ENCODE measurements around the gene PPP1CC.
"Not testable (repeated sequence)": the region's sequence is repeated elsewhere in the genome, so short reads cannot be mapped to it uniquely, and the experiment has no call there.

Gene PPP1CC

DNA sequence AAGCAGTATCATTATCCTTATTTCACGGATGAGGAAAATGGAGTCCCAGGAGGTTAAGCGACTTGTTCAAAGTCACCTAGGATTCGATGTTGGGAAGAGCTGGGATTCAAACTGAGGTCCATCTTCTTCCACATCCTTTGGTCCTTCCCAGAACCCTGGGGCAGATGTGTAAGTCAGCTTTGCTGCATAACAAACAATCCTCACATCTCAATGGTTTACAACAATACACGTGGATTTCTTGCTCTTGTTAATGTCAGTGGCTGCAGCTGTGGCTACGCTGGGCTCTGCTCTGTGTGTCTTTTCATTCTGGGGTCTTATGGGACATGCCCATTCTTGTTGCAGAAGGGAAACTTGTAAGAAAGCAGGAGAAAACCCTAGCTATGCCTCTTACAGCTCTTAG lies 26.3 kb upstream of the PPP1CC start:
- Histone ChIP-seq H3K9me3 (replicated peaks in 1 of 2; ENCODE audit: control insufficient read depth in 2 of 2, insufficient read depth in 1 of 2, low read depth in 1 of 2, low read length in 2 of 2) (peaks cover 0 to 2% of the 10 kb centered on the region in 2 donors), H3K14ac (ENCODE audit: low read length) (no peak overlapping the region), H2AK5ac (ENCODE audit: low read depth, low read length) (no peak overlapping the region), H3K27me3 (ENCODE audit: control insufficient read depth in 3 of 3, insufficient read depth in 3 of 3, low read depth in 1 of 3, low read length in 3 of 3) (no peaks in the 10 kb centered on the region), H3K4me2 (ENCODE audit: insufficient read depth, low read length, poor library complexity, severe bottlenecking) (no peak overlapping the region), H3K4ac (ENCODE audit: low read length) (no peak overlapping the region), H2BK15ac (ENCODE audit: low read length) (no peak overlapping the region), H4K8ac (ENCODE audit: low read depth, low read length) (no peak overlapping the region), H3K23ac (ENCODE audit: low read depth, low read length, poor library complexity) (no peak overlapping the region), H2BK5ac (ENCODE audit: low read length) (no peak overlapping the region), H2BK120ac (ENCODE audit: low read depth, low read length) (no peak overlapping the region), H4K91ac (ENCODE audit: low read depth, low read length, poor library complexity) (no peak overlapping the region), H2AFZ (ENCODE audit: low read length) (no peak overlapping the region), H3K27ac (replicated peaks; ENCODE audit: low read length) (no peak overlapping the region), H3K4me1 (ENCODE audit: control insufficient read depth in 2 of 2, insufficient read depth in 1 of 2, low read depth in 1 of 2, low read length in 2 of 2) (no peaks in the 10 kb centered on the region), H3K79me1 (ENCODE audit: low read depth, low read length) (no peaks in the 10 kb centered on the region), H3K4me3 (ENCODE audit: low read length in 2 of 2) (no peak overlapping the region), H3K36me3 (replicated peaks in 1 of 2; ENCODE audit: control insufficient read depth in 2 of 2, insufficient read depth in 2 of 2, low read length in 2 of 2) (no peaks in the 10 kb centered on the region), H3K18ac (ENCODE audit: low read length) (no peak overlapping the region), H3K9ac (ENCODE audit: low read depth, low read length, poor library complexity) (no peak overlapping the region), H2BK12ac (ENCODE audit: low read length) (no peak overlapping the region)
- WGBS, 2 donors (ENCODE audit: extremely low coverage in 2 of 2, insufficient read length in 2 of 2, insufficient replicate concordance in 1 of 2): no CpG with 5 or more reads among the region's 5 CpGs
- DNase-seq (ENCODE audit: low spot score): no peak

DNA sequence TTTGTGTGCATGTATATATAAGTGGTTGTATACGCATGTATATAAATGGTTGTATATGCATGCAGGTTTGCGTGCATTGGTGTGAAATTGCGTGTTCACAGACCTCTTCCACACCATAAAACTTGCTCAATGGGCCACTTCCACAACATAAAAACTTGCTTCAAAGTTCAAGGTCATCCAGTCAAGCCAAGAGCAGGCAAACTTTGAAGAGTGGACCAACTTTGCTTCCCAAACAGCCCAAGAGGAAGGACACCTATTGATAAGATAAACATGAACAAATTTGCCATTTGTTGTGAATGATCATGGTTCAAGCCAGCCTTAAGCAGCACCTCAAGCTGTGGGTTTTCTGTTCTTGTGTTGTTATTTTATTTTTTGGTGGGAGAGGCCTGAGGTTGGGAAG lies 25.2 kb upstream of the PPP1CC start:
- H3K4me1 ChIP-seq (ENCODE audit: control insufficient read depth in 2 of 2, insufficient read depth in 1 of 2, low read depth in 1 of 2, low read length in 2 of 2): no peaks in the 10 kb centered on the region
- H3K4ac ChIP-seq (ENCODE audit: low read length): no peak overlapping the region
- no peaks in the 10 kb centered on the region for H3K27me3 ChIP-seq (ENCODE audit: control insufficient read depth in 3 of 3, insufficient read depth in 3 of 3, low read depth in 1 of 3, low read length in 3 of 3)
- H3K79me1 ChIP-seq (ENCODE audit: low read depth, low read length): no peaks in the 10 kb centered on the region
- no peak overlapping the region for H2BK15ac ChIP-seq (ENCODE audit: low read length)
- no peak overlapping the region for H2BK12ac ChIP-seq (ENCODE audit: low read length)
- DNase-seq (ENCODE audit: low spot score): no peak
- no peak overlapping the region for H2AK5ac ChIP-seq (ENCODE audit: low read depth, low read length)
- no peak overlapping the region for H3K14ac ChIP-seq (ENCODE audit: low read length)
- no peak overlapping the region for H4K8ac ChIP-seq (ENCODE audit: low read depth, low read length)
- no peak overlapping the region for H3K18ac ChIP-seq (ENCODE audit: low read length)
- no peak overlapping the region for H3K9ac ChIP-seq (ENCODE audit: low read depth, low read length, poor library complexity)
- H2BK5ac ChIP-seq (ENCODE audit: low read length): no peak overlapping the region
- H3K4me2 ChIP-seq (ENCODE audit: insufficient read depth, low read length, poor library complexity, severe bottlenecking): no peak overlapping the region
- H3K36me3 ChIP-seq (replicated peaks in 1 of 2; ENCODE audit: control insufficient read depth in 2 of 2, insufficient read depth in 2 of 2, low read length in 2 of 2): no peaks in the 10 kb centered on the region
- no peak overlapping the region for H3K27ac ChIP-seq (replicated peaks; ENCODE audit: low read length)
- peaks cover 0 to 2% of the 10 kb centered on the region in 2 donors for H3K9me3 ChIP-seq (replicated peaks in 1 of 2; ENCODE audit: control insufficient read depth in 2 of 2, insufficient read depth in 1 of 2, low read depth in 1 of 2, low read length in 2 of 2)
- H2AFZ ChIP-seq (ENCODE audit: low read length): no peak overlapping the region
- no peak overlapping the region for H2BK120ac ChIP-seq (ENCODE audit: low read depth, low read length)
- H3K23ac ChIP-seq (ENCODE audit: low read depth, low read length, poor library complexity): no peak overlapping the region
- no peak overlapping the region for H4K91ac ChIP-seq (ENCODE audit: low read depth, low read length, poor library complexity)
- no peak overlapping the region for H3K4me3 ChIP-seq (ENCODE audit: low read length in 2 of 2)
- no CpG with 5 or more reads among the region's 3 CpGs for WGBS, 2 donors (ENCODE audit: extremely low coverage in 2 of 2, insufficient read length in 2 of 2, insufficient replicate concordance in 1 of 2)

DNA sequence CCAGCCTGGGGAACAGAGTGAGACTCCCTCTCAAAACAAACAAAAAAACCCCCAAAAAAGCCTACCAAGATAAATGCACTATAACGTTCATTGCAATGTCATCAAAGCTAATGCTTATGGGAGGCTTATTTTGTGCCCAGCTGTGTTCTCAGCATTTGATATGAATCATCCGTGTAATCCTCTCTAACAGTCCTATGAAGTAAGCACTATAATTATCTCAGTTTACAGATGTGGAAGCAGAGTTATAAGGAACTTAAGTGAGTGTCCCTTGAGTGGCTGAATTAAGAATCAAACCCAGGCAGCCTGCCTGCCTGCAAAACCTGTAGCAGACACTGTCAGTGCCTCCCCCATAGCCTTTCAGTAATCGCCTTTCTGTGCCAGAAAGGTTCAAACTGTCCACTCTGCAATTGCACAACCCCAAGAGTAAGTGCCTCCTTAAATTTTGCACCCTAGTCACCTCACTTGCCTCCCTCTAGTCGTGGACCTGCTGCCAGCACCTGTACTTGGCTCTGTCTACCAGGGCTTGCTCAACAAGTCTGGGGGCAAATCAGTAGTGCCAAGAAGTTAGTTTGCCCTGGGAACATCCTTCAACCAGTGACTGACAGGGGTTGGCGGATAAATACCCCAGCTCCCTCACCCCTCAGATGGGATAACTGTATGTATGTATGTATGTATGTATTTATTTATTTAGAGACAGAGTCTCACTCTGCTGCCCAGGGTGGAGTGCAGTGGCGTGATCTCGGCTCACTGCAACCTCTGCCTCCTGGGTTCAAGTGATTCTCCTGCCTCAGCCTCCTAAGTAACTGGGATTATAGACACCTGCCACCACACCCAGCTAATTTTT lies 23.8 kb upstream of the PPP1CC start:
- H2BK15ac ChIP-seq (ENCODE audit: low read length): no peak overlapping the region
- no peaks in the 10 kb centered on the region for H3K36me3 ChIP-seq (replicated peaks in 1 of 2; ENCODE audit: control insufficient read depth in 2 of 2, insufficient read depth in 2 of 2, low read length in 2 of 2)
- H3K27me3 ChIP-seq (ENCODE audit: control insufficient read depth in 3 of 3, insufficient read depth in 3 of 3, low read depth in 1 of 3, low read length in 3 of 3): no peaks in the 10 kb centered on the region
- no peaks in the 10 kb centered on the region for H3K79me1 ChIP-seq (ENCODE audit: low read depth, low read length)
- no peak overlapping the region for H4K91ac ChIP-seq (ENCODE audit: low read depth, low read length, poor library complexity)
- H3K4me3 ChIP-seq (ENCODE audit: low read length in 2 of 2): no peak overlapping the region
- H2AK5ac ChIP-seq (ENCODE audit: low read depth, low read length): no peak overlapping the region
- H2BK120ac ChIP-seq (ENCODE audit: low read depth, low read length): no peak overlapping the region
- WGBS, 2 donors (ENCODE audit: extremely low coverage in 2 of 2, insufficient read length in 2 of 2, insufficient replicate concordance in 1 of 2): no CpG with 5 or more reads among the region's 7 CpGs
- H3K23ac ChIP-seq (ENCODE audit: low read depth, low read length, poor library complexity): no peak overlapping the region
- H3K4me2 ChIP-seq (ENCODE audit: insufficient read depth, low read length, poor library complexity, severe bottlenecking): no peak overlapping the region
- no peak overlapping the region for H3K14ac ChIP-seq (ENCODE audit: low read length)
- no peak overlapping the region for H3K18ac ChIP-seq (ENCODE audit: low read length)
- no peak overlapping the region for H2BK5ac ChIP-seq (ENCODE audit: low read length)
- H3K27ac ChIP-seq (replicated peaks; ENCODE audit: low read length): no peak overlapping the region
- H3K4ac ChIP-seq (ENCODE audit: low read length): no peak overlapping the region
- DNase-seq (ENCODE audit: low spot score): no peak
- H4K8ac ChIP-seq (ENCODE audit: low read depth, low read length): no peak overlapping the region
- no peak overlapping the region for H2BK12ac ChIP-seq (ENCODE audit: low read length)
- no peak overlapping the region for H2AFZ ChIP-seq (ENCODE audit: low read length)
- peaks cover 0 to 2% of the 10 kb centered on the region in 2 donors for H3K9me3 ChIP-seq (replicated peaks in 1 of 2; ENCODE audit: control insufficient read depth in 2 of 2, insufficient read depth in 1 of 2, low read depth in 1 of 2, low read length in 2 of 2)
- no peak overlapping the region for H3K9ac ChIP-seq (ENCODE audit: low read depth, low read length, poor library complexity)
- H3K4me1 ChIP-seq (ENCODE audit: control insufficient read depth in 2 of 2, insufficient read depth in 1 of 2, low read depth in 1 of 2, low read length in 2 of 2): peaks cover 0 to 2% of the 10 kb centered on the region in 2 donors

DNA sequence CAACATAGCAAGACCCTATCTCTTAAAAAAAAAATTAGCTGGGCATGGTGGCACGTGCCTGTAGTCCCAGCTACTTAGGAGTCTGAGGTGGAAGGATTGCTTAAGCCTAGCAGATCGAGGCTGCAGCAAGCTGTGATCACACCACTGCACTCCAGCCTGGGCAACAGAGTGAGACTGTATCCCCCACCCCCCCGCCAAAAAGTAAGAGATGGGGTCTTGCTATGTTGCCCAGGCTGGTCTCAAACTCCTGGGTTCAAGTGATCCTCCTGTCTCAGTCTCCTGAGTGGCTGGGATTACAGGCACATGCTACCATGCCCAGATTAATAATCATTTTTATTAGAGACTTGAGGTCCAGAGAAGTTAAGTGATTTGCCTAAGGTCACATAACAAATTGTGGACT lies 22.9 kb upstream of the PPP1CC start:
- not testable (repeated sequence) for H3K27ac ChIP-seq (replicated peaks; ENCODE audit: low read length); H3K79me1 ChIP-seq (ENCODE audit: low read depth, low read length); H2AFZ ChIP-seq (ENCODE audit: low read length); H2BK120ac ChIP-seq (ENCODE audit: low read depth, low read length); H3K9ac ChIP-seq (ENCODE audit: low read depth, low read length, poor library complexity); H3K23ac ChIP-seq (ENCODE audit: low read depth, low read length, poor library complexity); H2BK5ac ChIP-seq (ENCODE audit: low read length); H3K18ac ChIP-seq (ENCODE audit: low read length); H2AK5ac ChIP-seq (ENCODE audit: low read depth, low read length); H3K4me2 ChIP-seq (ENCODE audit: insufficient read depth, low read length, poor library complexity, severe bottlenecking); H3K4ac ChIP-seq (ENCODE audit: low read length); H3K14ac ChIP-seq (ENCODE audit: low read length); H3K27me3 ChIP-seq (ENCODE audit: control insufficient read depth in 3 of 3, insufficient read depth in 3 of 3, low read depth in 1 of 3, low read length in 3 of 3); H4K8ac ChIP-seq (ENCODE audit: low read depth, low read length); H3K9me3 ChIP-seq (replicated peaks in 1 of 2; ENCODE audit: control insufficient read depth in 2 of 2, insufficient read depth in 1 of 2, low read depth in 1 of 2, low read length in 2 of 2); H4K91ac ChIP-seq (ENCODE audit: low read depth, low read length, poor library complexity); H2BK12ac ChIP-seq (ENCODE audit: low read length); H3K4me1 ChIP-seq (ENCODE audit: control insufficient read depth in 2 of 2, insufficient read depth in 1 of 2, low read depth in 1 of 2, low read length in 2 of 2); DNase-seq (ENCODE audit: low spot score); H3K4me3 ChIP-seq (ENCODE audit: low read length in 2 of 2); H2BK15ac ChIP-seq (ENCODE audit: low read length); H3K36me3 ChIP-seq (replicated peaks in 1 of 2; ENCODE audit: control insufficient read depth in 2 of 2, insufficient read depth in 2 of 2, low read length in 2 of 2)
- no CpG with 5 or more reads among the region's 3 CpGs for WGBS, 2 donors (ENCODE audit: extremely low coverage in 2 of 2, insufficient read length in 2 of 2, insufficient replicate concordance in 1 of 2)
